Activated CD4-positive, alpha-beta T cell treated with anti-CD3 and anti-CD28 coated beads, Interleukin-2, amount 50 U/mL, for 4 hours (primary cell): ENCODE data around the gene DCAF5.
"Not testable (repeated sequence)": the region's sequence is repeated elsewhere in the genome, so short reads cannot be mapped to it uniquely, and the experiment has no call there.

Experiments
- DNase-seq, 2 experiments: peaks; one replicate each; pipeline ENCODE4 v3.0.0-alpha.2; 2020

Gene DCAF5

GRCh38 chr14:69041783-69042182 is 111.1 kb downstream of the DCAF5 start:
- DNase-seq = no peak

- no peak for DNase-seq
Measured at GRCh38 chr14:69040353-69040752, 112.6 kb downstream of the DCAF5 start.

- DNase-seq = no peak
Measured at GRCh38 chr14:69039288-69039628, 113.7 kb downstream of the DCAF5 start.

- DNase-seq = no peak
Measured at GRCh38 chr14:69038455-69039287, 114.2 kb downstream of the DCAF5 start.

- no peak for DNase-seq
Measured at GRCh38 chr14:69037790-69038454, 115.0 kb downstream of the DCAF5 start.

- no peak for DNase-seq
Measured at GRCh38 chr14:69036757-69037506, 116.0 kb downstream of the DCAF5 start.

GRCh38 chr14:69034612-69035262 is 118.2 kb downstream of the DCAF5 start:
- DNase-seq = no peak

- no peak for DNase-seq
Measured at GRCh38 chr14:69027242-69027913, 125.5 kb downstream of the DCAF5 start.

GRCh38 chr14:69023035-69023434 is 129.9 kb downstream of the DCAF5 start:
- no peak for DNase-seq

- not testable (repeated sequence) for DNase-seq
Measured at GRCh38 chr14:69022093-69022492, 130.8 kb downstream of the DCAF5 start.

- no peak for DNase-seq
Measured at GRCh38 chr14:69017706-69018105, 135.2 kb downstream of the DCAF5 start.

GRCh38 chr14:69014829-69015259 is 138.1 kb downstream of the DCAF5 start:
- no peak for DNase-seq

GRCh38 chr14:69013943-69014782 is 138.8 kb downstream of the DCAF5 start:
- no peak for DNase-seq

- DNase-seq = no peak
Measured at GRCh38 chr14:69012256-69012953, 140.5 kb downstream of the DCAF5 start.

- no peak for DNase-seq
Measured at GRCh38 chr14:69010648-69011047, 142.3 kb downstream of the DCAF5 start.

- DNase-seq = no peak
Measured at GRCh38 chr14:69008421-69008884, 144.5 kb downstream of the DCAF5 start.

- no peak for DNase-seq
Measured at GRCh38 chr14:69006346-69006745, 146.6 kb downstream of the DCAF5 start.

GRCh38 chr14:69005432-69006148 is 147.3 kb downstream of the DCAF5 start:
- no peak for DNase-seq

- no peak for DNase-seq
Measured at GRCh38 chr14:69004731-69005431, 148.0 kb downstream of the DCAF5 start.
